HG03558 (cell line): ENCODE measurements around the gene RASEF.
"Not testable (repeated sequence)": the region's sequence is repeated elsewhere in the genome, so short reads cannot be mapped to it uniquely, and the experiment has no call there.

ENCODE experiments used
- ATAC-seq: cut with Tn5 transposase; IDR thresholded peaks from one replicate; pipeline ENCODE4 v1.9.1; 2021; ENCODE audit warnings: moderate number of reproducible peaks; ENCODE audit not compliant: unreplicated experiment; ENCODE audit errors: extremely low read depth

Gene RASEF

DNA sequence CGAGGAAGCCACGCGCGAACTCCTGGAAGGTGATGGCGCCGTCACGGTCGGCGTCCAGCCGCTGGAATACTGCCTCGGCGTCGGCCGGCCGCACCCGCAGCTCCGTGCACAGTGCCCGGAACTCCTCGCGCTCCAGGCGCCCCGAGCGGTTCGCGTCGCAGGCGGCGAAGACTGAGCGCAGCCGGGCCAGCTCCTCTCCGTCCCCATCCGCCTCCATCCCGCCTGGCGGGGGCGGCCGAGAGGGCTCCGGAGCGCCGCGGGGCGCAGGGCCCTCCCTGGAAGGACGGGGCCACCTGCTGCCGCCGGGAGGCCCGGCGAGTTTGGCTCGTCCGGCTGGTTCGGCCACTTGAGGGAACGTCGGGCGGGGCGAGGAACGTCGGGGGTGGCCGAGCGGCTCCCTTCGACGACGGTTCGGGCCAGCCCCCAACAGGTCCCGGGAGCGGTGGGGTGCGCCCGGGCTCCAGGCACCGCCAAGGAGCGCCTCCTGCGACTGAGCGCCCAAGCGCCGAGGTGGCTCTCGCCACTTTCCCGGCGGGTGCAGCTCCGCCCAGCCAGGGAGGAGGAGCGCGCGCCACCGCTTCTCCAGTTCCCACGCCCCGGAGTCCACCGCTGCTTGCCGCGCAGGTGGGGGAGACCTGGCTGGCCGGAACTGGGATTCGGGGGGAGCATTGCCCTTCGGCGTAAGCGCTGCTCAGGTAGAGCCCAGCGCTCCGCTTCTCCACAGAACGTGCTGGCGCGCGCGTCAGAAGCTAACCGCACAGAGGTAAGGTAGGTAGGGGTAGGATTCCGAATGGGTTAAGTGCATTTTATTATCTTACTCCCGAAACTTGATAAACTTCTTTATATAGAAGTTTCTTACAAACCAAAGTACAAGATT, at the start of gene RASEF:
Gene RASEF, minus strand, starts transcription at position 492 of the 877 bp plus-strand sequence. Its CDS starts 275 bp downstream, at position 217.
- no peak for ATAC-seq

DNA sequence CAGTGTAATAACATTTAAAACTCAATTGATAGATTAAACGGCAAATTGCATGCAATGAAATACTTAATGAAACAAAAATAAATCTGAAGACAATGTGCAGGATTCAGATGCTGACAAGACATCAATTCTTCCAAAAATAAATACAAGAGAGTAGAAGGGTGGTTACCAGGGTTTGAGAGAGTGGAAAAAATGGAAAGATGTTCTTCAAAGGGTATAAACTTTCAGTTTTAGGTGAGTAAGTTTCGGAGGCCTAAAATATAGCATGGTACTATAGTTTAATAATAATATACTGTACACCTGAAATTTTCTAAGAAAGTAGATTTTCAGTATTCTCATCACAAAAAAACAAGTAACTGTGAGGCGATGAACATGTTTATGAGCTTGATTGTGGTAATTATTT, 48.2 kb upstream of the RASEF start:
- no peak for ATAC-seq

DNA sequence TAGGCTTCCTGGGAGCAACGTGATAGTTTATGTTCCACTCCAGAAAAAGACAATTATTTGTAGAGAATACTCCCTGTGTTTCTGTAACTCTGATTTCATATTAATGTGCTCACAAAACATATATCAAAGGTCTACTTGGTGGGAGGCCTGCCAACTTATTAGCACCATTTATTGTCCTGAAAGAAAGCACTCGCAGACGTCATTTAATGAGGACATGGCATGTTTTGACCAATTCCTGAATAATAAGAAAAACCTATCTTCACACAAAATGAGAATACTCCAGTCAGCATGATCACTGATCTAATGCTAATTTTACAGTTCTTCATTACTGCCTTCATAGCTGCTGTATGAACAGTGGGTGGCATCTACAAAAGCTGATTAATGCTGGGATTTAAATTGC, 46.4 kb upstream of the RASEF start:
- no peak for ATAC-seq

DNA sequence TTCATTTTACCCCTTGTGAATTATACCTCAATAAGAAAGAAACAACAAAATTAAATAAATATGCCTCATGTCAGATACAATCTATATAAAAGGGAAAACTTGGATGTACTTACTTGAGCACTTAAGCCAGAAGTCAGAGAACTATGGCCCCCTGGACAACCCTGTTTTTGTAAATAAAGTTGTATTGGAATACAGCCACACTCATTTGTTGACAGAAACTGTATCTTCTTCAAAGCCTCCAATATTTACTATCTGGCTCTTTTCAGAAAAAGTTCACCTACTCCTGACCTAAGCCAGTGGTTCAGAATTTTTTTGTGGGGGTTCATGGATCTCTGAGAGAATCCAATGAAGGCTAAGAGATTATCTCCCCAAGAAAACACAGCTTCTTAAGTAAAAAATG, 45.3 kb upstream of the RASEF start:
- no peak for ATAC-seq

DNA sequence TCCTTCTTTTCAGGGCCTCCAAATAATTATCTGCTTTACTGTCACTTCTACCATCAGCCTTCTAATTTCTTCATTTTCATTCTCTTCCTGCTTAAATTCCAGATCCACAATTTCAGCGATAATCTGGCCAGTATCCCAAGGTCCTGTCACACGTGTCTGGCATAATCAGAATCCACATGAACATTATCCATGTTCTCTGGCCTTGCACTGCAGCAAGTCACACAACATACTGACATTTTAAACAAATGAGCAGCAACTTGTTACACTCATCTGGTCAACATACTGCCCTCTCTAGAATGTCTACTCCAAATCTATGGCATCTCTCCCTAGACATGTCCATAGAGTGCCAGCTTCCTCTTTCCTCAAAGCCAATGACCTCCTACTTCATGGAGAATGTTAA, 43.8 kb upstream of the RASEF start:
- no peak for ATAC-seq

DNA sequence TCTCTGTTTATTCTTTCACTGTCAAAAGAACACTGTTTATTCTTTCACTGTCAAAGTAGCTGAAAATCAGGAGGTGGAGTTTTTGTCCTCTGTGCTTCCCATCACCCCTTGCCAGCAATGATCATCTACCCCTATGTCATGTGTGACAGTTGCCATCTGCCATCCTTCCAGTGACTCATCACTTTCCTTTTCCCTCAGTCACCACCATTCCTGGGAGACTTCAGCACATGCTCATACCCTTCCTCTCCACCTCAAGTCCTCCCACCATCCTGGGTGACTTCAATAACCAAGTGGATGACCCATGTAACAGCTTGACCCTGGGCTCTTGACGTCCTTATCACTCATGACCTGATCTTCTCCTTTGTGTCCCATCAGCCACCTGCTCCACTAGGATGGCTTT, 43.3 kb upstream of the RASEF start:
- ATAC-seq, result no peak

DNA sequence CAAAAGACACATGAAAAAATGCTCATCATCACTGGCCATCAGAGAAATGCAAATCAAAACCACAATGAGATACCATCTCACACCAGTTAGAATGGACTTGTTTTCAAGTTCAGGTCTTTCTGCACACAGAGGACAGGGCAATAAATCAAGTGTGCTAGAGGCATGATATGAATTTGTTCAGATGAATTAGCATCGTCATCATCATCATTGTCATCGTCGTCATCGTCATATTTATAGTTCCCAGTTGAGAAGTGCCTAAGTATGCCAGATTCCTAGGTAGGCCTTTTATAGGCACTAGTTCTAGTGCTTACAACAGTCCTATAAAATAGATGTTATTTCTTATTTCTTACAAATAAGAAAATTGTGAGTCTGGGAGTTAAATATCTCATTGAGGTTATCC, 34.7 kb upstream of the RASEF start:
- ATAC-seq, result no peak

DNA sequence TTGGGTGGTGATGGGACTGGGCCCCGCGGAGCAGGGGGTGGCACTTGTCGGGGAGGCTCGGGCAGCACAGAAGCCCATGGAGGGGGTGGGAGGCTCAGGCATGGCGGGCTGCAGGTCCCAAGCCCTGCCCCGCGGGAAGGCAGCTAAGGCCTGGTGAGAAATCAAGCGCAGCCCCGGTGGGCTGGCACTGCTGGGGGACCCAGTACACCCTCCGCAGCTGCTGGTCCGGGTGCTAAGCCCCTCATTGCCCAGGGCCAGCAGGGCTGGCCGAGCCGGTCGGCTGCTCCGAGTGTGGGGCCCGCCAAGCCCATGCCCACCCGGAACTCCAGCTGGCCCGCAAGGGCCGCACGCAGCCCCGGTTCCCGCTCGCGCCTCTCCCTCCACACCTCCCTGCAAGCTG, 30.4 kb upstream of the RASEF start:
- ATAC-seq, result not testable (repeated sequence)

DNA sequence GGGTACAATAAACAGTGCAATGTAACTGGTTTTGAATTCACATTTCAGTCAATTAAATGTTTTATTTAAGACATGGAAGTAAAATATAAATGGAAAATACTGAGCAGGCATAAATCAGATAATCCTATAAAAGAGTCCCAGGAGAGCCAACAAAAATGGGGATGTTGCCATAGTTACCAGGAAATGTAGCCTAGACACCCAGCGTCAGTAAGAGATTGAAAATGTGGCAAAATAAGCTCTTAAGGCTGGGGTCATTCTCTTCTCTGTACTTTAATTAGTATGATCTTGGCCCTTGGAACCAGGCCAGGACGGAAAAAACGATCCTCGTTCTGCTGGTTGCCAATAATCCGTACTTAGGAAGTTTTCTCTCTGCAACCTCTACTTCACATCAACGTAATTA, 18.9 kb upstream of the RASEF start:
- no peak for ATAC-seq

DNA sequence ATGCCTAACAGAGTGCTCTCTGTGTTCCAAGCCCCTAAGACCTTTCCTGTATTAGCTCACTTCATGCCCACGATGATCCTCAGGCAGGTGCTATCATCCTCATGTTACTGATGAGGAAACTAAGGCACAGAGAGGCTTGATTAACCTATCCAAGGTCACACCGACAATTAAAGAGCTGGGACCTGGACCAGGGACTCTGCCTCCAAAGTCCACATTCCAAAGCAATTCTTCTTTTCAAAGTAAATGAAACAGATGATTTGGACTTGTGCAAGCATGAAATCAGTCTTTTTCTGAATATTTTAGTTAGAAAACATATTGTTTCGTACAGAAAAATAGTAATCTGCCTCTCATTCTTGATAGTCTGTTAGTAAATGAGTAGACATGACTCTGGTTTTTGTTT, 18.1 kb upstream of the RASEF start:
- no peak for ATAC-seq

DNA sequence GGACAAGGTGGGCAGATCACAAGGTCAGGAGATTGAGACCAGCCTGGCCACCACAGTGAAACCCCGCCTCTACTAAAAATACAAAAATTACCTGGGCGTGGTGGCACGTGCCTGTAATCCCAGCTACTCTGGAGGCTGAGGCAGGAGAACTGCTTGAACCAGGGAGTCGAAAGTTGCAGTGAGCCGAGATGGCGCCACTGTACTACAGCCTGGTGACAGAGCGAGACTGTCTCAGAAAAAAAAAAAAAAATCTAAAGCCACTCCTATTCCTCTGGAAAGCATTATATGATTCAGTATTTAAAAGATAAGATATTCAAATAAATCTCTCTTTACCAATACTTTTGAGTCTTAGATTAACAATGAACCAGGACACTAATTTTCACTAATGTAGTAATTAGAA, 13.0 kb upstream of the RASEF start:
- ATAC-seq, result not testable (repeated sequence)

DNA sequence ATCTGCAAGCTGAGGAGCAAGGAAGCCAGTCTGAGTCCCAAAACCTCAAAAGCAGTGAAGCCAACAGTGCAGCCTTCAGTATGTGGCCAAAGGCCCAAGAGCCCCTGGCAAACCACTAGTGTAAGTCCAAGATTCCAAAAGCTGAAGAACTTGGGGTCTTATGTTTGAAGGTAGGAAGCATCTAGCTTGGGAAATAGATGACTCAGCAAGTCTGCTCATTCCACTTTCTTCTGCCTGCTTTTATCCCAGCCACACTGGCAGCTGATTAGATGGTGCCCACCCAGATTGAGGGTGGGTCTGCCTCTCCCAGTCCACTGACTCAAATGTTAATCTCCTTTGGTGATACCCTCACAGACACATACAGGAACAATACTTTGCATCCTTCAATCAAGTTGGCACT, 9.6 kb upstream of the RASEF start:
- not testable (repeated sequence) for ATAC-seq

DNA sequence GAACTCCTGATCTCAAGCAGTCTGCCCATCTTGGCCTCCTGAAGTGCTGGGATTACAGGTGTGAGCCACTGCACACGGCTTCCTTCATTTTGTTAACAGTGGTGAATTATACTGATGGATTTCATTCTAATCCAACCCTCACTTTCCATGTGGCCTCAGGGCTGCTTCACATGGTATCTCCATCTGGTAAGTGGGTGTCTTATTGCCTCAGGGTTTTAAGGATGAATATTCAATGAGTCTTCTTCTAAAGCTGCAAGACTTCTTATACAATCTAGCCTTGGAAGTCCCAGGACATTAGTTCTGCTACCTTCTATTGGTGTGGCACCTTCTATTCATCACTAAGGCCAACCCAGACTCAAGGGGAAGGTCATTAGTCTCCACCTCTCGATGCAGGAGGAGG, 8.7 kb upstream of the RASEF start:
- no peak for ATAC-seq

DNA sequence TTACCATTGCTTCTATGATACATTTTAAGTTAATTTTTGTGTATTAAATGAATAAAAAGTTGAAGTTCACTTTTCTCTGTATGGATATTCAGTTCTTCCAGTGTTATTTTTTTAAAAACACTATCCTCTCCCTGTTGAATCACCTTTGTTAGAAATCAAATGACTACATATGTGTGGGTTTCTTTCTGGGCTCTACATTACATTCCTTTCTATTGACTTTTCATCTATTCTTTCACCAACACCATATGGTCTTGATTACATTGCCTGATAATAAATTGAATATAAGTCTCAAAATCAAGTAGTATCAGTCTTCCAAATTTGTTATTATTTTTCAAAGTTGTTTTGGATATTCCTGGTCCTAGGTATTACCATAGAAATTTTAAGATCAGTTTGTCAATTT, 7.3 kb upstream of the RASEF start:
- no peak for ATAC-seq

DNA sequence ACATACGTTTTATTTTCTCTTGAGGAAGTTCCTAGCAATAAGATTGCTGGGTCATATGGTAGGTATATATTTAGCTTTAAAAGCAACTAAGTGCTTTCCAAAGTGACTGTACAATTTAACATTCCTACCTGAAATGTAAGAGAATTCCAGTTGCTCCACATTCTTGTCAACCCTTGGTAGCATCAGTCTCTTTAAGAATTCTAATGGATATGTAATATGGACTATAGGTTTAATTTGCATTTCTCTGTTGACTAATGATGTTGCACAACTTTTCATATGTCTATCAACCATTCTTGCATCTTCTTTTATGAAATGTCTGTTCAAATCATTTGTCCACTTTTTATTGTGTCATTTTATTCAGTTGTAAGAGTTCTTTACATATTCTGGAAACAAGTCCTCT, 6.7 kb upstream of the RASEF start:
- no peak for ATAC-seq

DNA sequence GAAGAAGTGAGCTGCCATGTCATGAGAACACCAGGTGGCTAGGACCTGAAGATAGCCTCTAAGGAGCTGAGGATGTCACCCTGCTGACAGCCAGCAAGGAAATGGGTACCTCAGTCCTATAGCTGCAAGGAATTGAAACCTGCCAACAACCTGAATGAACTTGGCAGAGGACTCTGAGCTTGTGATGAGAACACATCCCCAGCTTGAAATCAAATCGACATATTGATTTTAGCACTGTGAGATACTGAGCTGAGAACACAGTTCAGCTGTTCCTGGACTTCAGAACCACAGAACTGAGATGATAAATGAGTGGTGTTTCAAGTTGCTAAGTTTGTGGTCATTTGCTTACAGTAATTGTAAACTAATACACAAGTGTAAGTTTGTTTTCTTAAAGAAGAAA, 5.5 kb upstream of the RASEF start:
- no peak for ATAC-seq

DNA sequence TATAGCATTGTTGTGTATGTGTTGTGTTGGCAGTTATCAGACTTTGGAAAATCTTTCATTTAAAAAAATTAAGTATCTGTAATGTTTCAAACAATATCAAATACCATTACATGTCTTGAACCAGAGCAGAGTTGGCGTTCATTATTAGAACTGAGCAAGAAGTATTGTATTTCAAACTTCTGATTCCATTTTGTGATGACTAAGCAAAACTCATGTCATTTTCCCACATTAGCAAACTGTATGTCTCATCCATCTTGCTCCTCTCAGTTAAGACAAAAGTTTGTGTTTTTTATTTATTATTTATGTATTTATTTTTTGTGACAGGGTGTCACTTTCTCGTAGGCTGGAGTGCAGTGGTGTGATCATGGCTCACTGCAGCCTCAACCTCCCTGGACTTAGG, 4.6 kb upstream of the RASEF start:
- ATAC-seq, result no peak

DNA sequence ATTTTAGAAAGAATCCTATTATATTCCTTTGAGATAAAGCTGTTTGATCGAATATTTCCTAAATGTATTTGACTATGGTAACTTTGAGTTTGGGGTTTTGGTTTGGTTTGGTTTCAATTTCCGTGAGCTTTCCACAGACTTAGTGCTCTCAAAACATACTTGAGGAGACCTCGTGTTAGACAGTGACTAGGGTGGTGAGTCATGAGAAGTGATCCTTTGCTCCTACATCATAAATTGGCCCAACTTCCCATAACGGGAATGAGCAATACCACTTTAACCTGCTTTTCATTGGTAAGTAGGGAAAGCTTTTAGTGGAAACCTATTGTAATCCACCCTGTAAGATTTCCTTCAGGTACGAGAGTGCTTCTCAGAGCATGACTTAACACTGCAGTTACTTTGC, 3.8 kb upstream of the RASEF start:
- ATAC-seq, result no peak

DNA sequence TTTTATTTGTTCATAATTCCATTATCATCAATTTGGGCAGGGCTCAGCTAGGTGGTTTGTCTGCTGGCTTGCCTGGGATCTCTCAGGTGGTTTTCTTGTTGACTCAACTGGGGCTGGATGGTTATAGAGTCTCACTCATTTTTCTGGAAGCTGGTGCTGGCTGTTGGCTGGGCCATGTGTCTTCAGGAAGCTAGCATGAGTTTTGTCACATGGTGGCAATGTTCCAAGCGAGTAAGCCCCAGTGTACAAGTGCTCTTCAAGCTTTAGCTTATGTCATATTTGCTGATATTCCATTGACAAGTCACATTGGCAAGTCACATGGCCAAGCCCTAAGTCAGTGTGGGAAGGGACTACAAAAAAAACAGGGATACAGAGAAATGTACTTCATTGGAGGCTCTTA, 2.3 kb upstream of the RASEF start:
- ATAC-seq, result no peak

DNA sequence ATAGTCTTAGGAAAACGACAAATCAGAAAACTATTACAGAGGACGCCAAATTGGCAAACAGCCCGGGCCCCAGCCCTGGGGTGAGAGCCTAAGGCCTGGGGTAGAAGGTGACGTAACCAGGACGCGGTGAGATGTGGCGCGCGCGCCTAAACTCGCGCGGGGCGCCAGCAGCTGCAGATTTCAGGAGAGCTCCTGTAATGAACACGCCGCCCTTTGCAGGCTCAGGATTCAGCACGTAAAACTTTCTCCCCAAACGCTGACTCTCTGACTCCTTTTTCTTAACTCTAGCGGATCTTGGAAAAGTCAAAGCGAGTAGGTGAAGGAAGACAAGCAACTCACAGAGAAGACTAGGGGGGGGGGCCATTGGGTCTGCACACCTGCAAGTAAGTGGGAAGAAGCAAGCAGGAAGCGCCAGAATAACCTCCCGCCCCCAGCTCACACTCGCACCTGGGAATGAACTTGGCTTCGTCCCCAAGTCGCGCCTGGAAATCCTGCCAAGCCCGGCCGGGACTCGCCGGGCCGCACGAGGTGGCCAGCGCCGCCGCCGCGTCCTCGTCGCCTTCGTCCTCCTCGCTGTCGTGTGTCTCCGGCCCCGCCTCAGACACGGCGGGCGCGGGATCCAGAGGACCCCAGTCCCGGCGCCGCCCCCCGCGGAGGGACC, 822 bp downstream of the RASEF start:
- no peak for ATAC-seq

DNA sequence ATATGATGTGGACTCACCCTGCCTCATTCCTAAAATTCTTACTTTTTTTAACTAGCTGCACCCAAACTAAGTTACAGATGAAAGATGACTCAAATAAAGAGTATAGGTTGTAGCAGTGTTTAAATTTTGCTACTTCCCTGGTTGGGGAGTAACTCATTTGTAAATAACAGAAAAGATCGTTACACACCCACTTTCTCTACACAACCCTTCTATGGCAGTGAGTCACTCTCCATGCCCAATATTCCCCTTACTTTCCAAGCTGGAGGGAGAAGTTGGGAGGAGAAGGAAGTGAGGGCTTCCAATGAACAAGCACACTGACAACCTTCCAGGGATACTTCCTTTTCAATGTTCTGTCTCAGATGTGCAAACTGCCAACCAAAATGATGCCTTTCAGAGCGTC, 1.9 kb downstream of the RASEF start:
- no peak for ATAC-seq

DNA sequence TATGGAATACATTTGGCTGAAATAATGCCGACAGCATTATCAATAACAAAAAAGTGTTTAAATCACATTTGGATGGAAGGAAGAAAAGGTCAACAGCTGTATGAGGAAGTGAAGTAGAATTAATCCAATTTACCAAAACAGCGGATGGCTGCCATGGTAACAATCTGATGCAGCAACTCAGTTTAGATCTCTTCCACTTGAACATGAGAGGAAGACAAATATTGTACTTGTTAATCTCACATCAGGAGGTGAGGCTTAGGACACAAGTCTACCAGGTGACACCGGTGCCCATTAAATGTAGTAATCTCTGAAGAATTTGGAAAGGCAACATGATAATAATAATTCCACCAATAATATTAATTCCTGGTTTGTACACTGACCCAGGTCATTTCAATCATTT, 2.4 kb downstream of the RASEF start:
- ATAC-seq, result no peak
